ENCODE measurements around the gene SMG9. TPM values are rescaled to one million over a fixed set of nuclear protein-coding genes. Genes with fewer than 3 reads are reported as not detected.

SMG9 gene
- total RNA-seq, 3 donors from 2014 or later, result 10.6 to 29.9 (median 20.6) TPM

GRCh38 chr19:43678512-43679261 is 76.1 kb downstream of the SMG9 start:
- Histone ChIP-seq H3K27me3 (no peaks in the 10 kb centered on the region), H3K4me3 (no peak overlapping the region), H3K9me3 (no peaks in the 10 kb centered on the region), H3K4me1 (no peaks in the 10 kb centered on the region), H3K36me3 (no peaks in the 10 kb centered on the region), H3K27ac (no peak overlapping the region)
- DNase-seq (ENCODE audit: low spot score in 2 of 2), result no peak
- TF ChIP-seq POLR2AphosphoS5 (IDR thresholded peaks at IDR 0.05) (no peak), CTCF (IDR thresholded peaks at IDR 0.05) (no peak), POLR2A (IDR thresholded peaks at IDR 0.05) (no peak)
- intact Hi-C loops (cut with DNase I; ENCODE audit: low total_unique reads), result no loop called here

Other genes starting within 250 kb of the SMG9 start
- gene ETHE1, start 227.8 kb downstream of the SMG9 start, total RNA-seq, result 10 to 100 TPM; 41.6 to 70.1 (median 59.4) TPM
- under 1 TPM; 0.59 to 0.98 (median 0.64) TPM for gene ZNF575, start 221.8 kb downstream of the SMG9 start, total RNA-seq
- 10 to 100 TPM; 21.0 to 30.6 (median 29.0) TPM for gene XRCC1, start 179.4 kb downstream of the SMG9 start, total RNA-seq
- 10 to 100 TPM in 1 of 3 donors, 1 to 10 TPM in 2; 4.5 to 12.5 (median 6.9) TPM for gene PINLYP, start 179.2 kb downstream of the SMG9 start, total RNA-seq
- gene IRGQ, start 158.8 kb downstream of the SMG9 start, total RNA-seq, result 10 to 100 TPM; 14.9 to 17.4 (median 16.1) TPM
- 10 to 100 TPM; 14.2 to 18.0 (median 14.8) TPM for gene ZNF576, start 158.4 kb downstream of the SMG9 start, total RNA-seq
- 1 to 10 TPM in 1 of 3 donors, under 1 TPM in 2; 0.32 to 1.6 (median 0.33) TPM for gene SRRM5, start 142.9 kb downstream of the SMG9 start, total RNA-seq
- 10 to 100 TPM; 24.7 to 31.1 (median 28.2) TPM for gene ZNF428, start 135.3 kb downstream of the SMG9 start, total RNA-seq
- 10 to 100 TPM in 2 of 3 donors, 1 to 10 TPM in 1; 2.1 to 20.8 (median 18.0) TPM for gene CADM4, start 115.1 kb downstream of the SMG9 start, total RNA-seq
- 10 to 100 TPM; 13.3 to 61.0 (median 21.3) TPM for gene PLAUR, start 84.8 kb downstream of the SMG9 start, total RNA-seq
- gene IRGC, start 38.9 kb downstream of the SMG9 start, total RNA-seq, result not detected
- 10 to 100 TPM in 2 of 3 donors, 1 to 10 TPM in 1; 1.9 to 61.9 (median 28.2) TPM for gene KCNN4, start 26.0 kb upstream of the SMG9 start, total RNA-seq
- gene LYPD5, start 47.5 kb upstream of the SMG9 start, total RNA-seq, result 1 to 10 TPM in 2 of 3 donors, under 1 TPM in 1; 0.48 to 7.2 (median 6.2) TPM
- 10 to 100 TPM in 2 of 3 donors, 1 to 10 TPM in 1; 6.9 to 19.6 (median 13.8) TPM for gene ZNF283, start 72.4 kb upstream of the SMG9 start, total RNA-seq
- gene ZNF404, start 129.0 kb upstream of the SMG9 start, total RNA-seq, result 1 to 10 TPM; 1.1 to 5.9 (median 3.6) TPM
- gene ZNF45, start 180.3 kb upstream of the SMG9 start, total RNA-seq, result 10 to 100 TPM in 2 of 3 donors, 1 to 10 TPM in 1; 9.8 to 29.7 (median 19.3) TPM
- gene ZNF221, start 196.3 kb upstream of the SMG9 start, total RNA-seq, result 10 to 100 TPM in 1 of 3 donors, 1 to 10 TPM in 2; 4.5 to 11.7 (median 7.2) TPM
- gene ZNF155, start 229.2 kb upstream of the SMG9 start, total RNA-seq, result 10 to 100 TPM in 2 of 3 donors, 1 to 10 TPM in 1; 6.1 to 17.4 (median 15.1) TPM
- gene ZNF230, start 248.0 kb upstream of the SMG9 start, total RNA-seq, result 1 to 10 TPM; 3.0 to 8.3 (median 5.6) TPM

Measured in breast epithelium (tissue), 4 donors.